Measurements from ENCODE around the gene OR13J1.

The OR13J1 gene

DNA sequence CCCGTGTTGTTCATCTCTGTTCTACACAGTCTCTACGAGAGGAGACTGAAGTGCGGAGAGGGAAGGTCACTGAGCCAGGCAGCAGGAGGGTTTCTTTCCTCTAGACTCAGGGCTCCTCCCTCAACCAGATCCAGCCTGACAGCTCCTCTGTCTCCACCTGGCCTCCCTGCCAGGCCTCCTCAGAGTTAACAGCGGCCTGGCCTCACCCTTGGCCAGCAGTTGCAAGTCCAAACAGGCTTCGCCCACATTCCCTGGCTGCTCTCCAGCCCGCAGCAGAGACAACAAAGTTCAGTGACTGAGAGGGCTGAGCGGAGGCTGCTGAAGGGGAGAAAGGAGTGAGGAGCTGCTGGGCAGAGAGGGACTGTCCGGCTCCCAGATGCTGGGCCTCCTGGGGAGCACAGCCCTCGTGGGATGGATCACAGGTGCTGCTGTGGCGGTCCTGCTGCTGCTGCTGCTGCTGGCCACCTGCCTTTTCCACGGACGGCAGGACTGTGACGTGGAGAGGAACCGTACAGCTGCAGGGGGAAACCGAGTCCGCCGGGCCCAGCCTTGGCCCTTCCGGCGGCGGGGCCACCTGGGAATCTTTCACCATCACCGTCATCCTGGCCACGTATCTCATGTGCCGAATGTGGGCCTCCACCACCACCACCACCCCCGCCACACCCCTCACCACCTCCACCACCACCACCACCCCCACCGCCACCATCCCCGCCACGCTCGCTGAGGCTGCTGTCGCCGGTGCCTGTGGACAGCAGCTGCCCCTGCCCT lies 35.9 kb upstream of the OR13J1 start, which contains the start of gene HRCT1:
Gene HRCT1 (plus strand): TSS at position 291 of the 768 bp plus-strand sequence. CDS start 86 bp downstream, at position 377.
- Histone ChIP-seq H3K4me2 (ENCODE audit: low read length) (no peak within 1 kb of the TSS), H4K20me1 (ENCODE audit: insufficient read depth, low read length) (no peaks in the 10 kb centered on the region), H3K9ac (ENCODE audit: low read length) (no peak within 1 kb of the TSS), H3K79me2 (ENCODE audit: low read length) (no peaks in the 10 kb centered on the region), H2AFZ (ENCODE audit: low read depth, low read length) (no peak within 1 kb of the TSS), H3K27me3 (ENCODE audit: low read depth, low read length) (peaks cover 14% of the 10 kb centered on the region; the same call in 1 of the 2 replicates), H3K27ac (ENCODE audit: low read length) (no peak within 1 kb of the TSS), H3K4me3 (ENCODE audit: low read length) (no peak within 1 kb of the TSS), H3K36me3 (replicated peaks; ENCODE audit: low read depth, low read length) (no peaks in the 10 kb centered on the region), H3K9me3 (ENCODE audit: insufficient read depth, low read length) (no peaks in the 10 kb centered on the region), H3K4me1 (ENCODE audit: low read length) (peaks cover 5% of the 10 kb centered on the region; the same call in 1 of the 2 replicates)
- TF ChIP-seq EZH2phosphoT487 (IDR thresholded peaks at IDR 0.05; ENCODE audit: low read depth) = no peak

DNA sequence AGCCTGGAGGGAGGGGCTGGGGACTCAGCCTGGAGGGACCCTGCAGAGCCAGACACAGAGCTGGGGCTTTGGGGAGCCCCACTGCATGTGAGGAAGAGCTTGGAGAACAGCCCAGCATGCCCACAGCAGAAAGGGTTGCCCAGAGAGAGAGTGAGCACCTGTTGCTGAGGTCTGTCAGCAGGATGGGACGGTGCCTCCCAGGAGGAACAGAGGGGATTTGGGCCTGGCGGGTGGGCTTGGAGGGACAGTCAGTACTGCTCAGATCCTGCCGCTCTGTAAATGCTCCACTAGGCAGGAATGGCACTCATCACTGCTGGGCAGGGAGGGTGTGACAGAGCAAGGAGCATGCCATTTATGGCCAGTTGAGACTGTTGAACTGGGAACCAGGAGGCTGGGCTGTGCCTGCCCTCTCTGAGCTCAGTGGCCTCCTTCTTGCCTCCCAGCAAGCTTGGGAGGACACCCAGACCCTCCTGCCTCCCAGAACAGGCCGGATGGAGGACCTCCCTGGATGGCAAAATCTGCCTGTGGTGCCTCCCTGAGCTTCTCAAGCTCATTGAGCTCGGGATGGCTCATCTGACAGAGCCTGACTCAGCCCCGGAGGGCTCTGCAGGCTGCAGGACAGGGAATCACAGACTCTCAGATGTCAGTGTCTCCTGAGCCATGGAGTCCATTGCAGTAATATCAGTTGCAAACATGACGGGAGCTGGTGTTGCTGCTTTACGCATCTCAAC lies 35.0 kb upstream of the OR13J1 start:
- Histone ChIP-seq H2AFZ (ENCODE audit: low read depth, low read length) (no peak overlapping the region), H3K9me3 (ENCODE audit: insufficient read depth, low read length) (no peaks in the 10 kb centered on the region), H3K9ac (ENCODE audit: low read length) (no peak overlapping the region), H3K27me3 (ENCODE audit: low read depth, low read length) (peaks cover 18% of the 10 kb centered on the region; the same call in 1 of the 2 replicates), H3K4me2 (ENCODE audit: low read length) (no peak overlapping the region), H4K20me1 (ENCODE audit: insufficient read depth, low read length) (no peaks in the 10 kb centered on the region), H3K36me3 (replicated peaks; ENCODE audit: low read depth, low read length) (no peaks in the 10 kb centered on the region), H3K4me3 (ENCODE audit: low read length) (no peak overlapping the region), H3K79me2 (ENCODE audit: low read length) (no peaks in the 10 kb centered on the region), H3K27ac (ENCODE audit: low read length) (no peak overlapping the region), H3K4me1 (ENCODE audit: low read length) (no peaks in the 10 kb centered on the region)
- TF ChIP-seq EZH2phosphoT487 (IDR thresholded peaks at IDR 0.05; ENCODE audit: low read depth) = no peak
- TF ChIP-seq, protein P1, sequence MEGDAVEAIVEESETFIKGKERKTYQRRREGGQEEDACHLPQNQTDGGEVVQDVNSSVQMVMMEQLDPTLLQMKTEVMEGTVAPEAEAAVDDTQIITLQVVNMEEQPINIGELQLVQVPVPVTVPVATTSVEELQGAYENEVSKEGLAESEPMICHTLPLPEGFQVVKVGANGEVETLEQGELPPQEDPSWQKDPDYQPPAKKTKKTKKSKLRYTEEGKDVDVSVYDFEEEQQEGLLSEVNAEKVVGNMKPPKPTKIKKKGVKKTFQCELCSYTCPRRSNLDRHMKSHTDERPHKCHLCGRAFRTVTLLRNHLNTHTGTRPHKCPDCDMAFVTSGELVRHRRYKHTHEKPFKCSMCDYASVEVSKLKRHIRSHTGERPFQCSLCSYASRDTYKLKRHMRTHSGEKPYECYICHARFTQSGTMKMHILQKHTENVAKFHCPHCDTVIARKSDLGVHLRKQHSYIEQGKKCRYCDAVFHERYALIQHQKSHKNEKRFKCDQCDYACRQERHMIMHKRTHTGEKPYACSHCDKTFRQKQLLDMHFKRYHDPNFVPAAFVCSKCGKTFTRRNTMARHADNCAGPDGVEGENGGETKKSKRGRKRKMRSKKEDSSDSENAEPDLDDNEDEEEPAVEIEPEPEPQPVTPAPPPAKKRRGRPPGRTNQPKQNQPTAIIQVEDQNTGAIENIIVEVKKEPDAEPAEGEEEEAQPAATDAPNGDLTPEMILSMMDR (IDR thresholded peaks at IDR 0.05; ENCODE audit: low read depth, low read length) = no peak

DNA sequence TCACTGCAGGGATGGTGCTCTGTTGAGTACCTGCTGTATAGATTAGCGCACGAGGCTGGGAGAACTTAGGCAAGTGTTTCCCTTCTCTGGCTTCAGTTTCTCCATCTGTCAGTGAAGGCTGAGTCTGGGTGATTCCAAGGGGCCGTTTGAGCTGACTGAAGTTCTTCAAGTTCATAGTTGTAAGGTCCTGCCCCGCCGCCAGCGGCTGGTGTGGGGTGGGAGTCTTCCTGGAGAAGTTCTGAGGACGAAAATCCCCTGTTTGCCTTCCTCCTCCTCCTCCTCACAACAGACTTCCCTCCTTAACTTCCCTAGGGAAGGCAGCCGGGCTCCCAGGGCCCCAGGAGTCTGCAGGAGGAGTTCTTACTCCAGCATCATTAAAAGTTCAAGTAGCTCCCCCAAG lies 34.1 kb upstream of the OR13J1 start:
- no peak overlapping the region for H3K27ac ChIP-seq (ENCODE audit: low read length)

DNA sequence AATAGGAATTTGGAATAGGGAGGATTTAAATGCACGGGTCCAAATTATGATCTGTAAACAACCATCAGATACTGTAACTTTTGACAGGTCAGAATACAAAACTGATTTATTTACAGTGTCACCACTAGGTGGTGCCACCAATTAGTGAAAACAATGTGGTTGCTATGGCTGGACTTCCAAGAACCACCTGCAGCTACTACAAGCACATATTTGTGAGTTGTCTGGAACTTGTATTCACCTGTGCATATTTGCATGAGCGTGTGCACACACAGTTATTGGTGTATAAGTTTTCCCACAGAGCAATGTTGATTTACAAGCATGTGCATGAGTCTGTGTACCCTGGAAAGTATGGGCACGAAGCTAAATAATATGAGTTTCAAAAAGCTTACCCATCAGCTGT lies 32.8 kb upstream of the OR13J1 start:
- no peaks in the 10 kb centered on the region for H4K20me1 ChIP-seq (ENCODE audit: insufficient read depth, low read length)
- no peaks in the 10 kb centered on the region for H3K4me1 ChIP-seq (ENCODE audit: low read length)
- H2AFZ ChIP-seq (ENCODE audit: low read depth, low read length) = no peak overlapping the region
- no peak overlapping the region for H3K9ac ChIP-seq (ENCODE audit: low read length)
- H3K9me3 ChIP-seq (ENCODE audit: insufficient read depth, low read length) = no peaks in the 10 kb centered on the region
- no peak overlapping the region for H3K4me2 ChIP-seq (ENCODE audit: low read length)
- TF ChIP-seq, protein P1 (IDR thresholded peaks at IDR 0.05; ENCODE audit: low read depth, low read length) = peak; percentile 75
- TF ChIP-seq EZH2phosphoT487 (IDR thresholded peaks at IDR 0.05; ENCODE audit: low read depth) = no peak
- H3K27ac ChIP-seq (ENCODE audit: low read length) = no peak overlapping the region
- H3K36me3 ChIP-seq (replicated peaks; ENCODE audit: low read depth, low read length) = no peaks in the 10 kb centered on the region
- H3K27me3 ChIP-seq (ENCODE audit: low read depth, low read length) = peaks cover 25% of the 10 kb centered on the region
- H3K4me3 ChIP-seq (ENCODE audit: low read length) = no peak overlapping the region
- no peaks in the 10 kb centered on the region for H3K79me2 ChIP-seq (ENCODE audit: low read length)

More for the DNA sequence above, 34.1 kb upstream of the OR13J1 start:
- Histone ChIP-seq H3K9me3 (ENCODE audit: insufficient read depth, low read length) (no peaks in the 10 kb centered on the region), H3K4me2 (ENCODE audit: low read length) (no peak overlapping the region), H3K79me2 (ENCODE audit: low read length) (no peaks in the 10 kb centered on the region), H2AFZ (ENCODE audit: low read depth, low read length) (no peak overlapping the region), H3K36me3 (replicated peaks; ENCODE audit: low read depth, low read length) (no peaks in the 10 kb centered on the region), H3K27me3 (ENCODE audit: low read depth, low read length) (peaks cover 18% of the 10 kb centered on the region; the same call in 1 of the 2 replicates), H3K9ac (ENCODE audit: low read length) (no peak overlapping the region), H3K4me1 (ENCODE audit: low read length) (no peaks in the 10 kb centered on the region), H4K20me1 (ENCODE audit: insufficient read depth, low read length) (no peaks in the 10 kb centered on the region), H3K4me3 (ENCODE audit: low read length) (no peak overlapping the region)
- TF ChIP-seq, protein P1 (IDR thresholded peaks at IDR 0.05; ENCODE audit: low read depth, low read length) = no peak
- TF ChIP-seq EZH2phosphoT487 (IDR thresholded peaks at IDR 0.05; ENCODE audit: low read depth) = no peak

Measured in OCI-LY3 (cell line).